ENCODE results near the gene NDP. TPM values are rescaled to one million over a fixed set of nuclear protein-coding genes. Genes with fewer than 3 reads are reported as not detected.

Gene NDP
- total RNA-seq, 1 donor from 2014 or later, result 0.29 TPM

DNA sequence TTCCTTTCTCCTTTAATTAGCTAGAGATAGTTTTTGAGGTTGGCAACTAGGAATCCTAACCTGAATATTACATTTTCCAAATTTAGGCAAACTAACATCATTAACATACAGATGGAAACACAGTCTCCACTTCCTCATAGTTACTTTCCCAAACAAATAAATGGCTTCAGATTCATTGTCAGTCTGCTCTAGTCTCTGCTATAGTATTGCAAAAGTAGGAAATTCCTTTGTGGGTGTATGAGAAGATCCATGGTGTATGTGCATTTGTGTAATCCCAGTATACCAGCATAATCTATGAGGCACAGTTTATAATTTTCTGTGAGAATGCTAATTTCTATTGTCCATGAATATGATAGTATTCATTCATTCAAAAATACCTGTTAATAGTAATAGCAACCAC is 3.0 kb upstream of the NDP start:
- Mint-ChIP-seq H3K27me3 (ENCODE audit: low read depth) (peaks cover 34% of the 10 kb centered on the region), H3K27ac (no peak overlapping the region), H3K4me3 (no peak overlapping the region), H3K9me3 (peaks cover 25% of the 10 kb centered on the region), H3K4me1 (peaks cover 3% of the 10 kb centered on the region), H3K36me3 (no peaks in the 10 kb centered on the region)
- DNase-seq (ENCODE audit: low spot score in 2 of 2, unreplicated experiment in 2 of 2), result no peak
- TF ChIP-seq, protein P1, sequence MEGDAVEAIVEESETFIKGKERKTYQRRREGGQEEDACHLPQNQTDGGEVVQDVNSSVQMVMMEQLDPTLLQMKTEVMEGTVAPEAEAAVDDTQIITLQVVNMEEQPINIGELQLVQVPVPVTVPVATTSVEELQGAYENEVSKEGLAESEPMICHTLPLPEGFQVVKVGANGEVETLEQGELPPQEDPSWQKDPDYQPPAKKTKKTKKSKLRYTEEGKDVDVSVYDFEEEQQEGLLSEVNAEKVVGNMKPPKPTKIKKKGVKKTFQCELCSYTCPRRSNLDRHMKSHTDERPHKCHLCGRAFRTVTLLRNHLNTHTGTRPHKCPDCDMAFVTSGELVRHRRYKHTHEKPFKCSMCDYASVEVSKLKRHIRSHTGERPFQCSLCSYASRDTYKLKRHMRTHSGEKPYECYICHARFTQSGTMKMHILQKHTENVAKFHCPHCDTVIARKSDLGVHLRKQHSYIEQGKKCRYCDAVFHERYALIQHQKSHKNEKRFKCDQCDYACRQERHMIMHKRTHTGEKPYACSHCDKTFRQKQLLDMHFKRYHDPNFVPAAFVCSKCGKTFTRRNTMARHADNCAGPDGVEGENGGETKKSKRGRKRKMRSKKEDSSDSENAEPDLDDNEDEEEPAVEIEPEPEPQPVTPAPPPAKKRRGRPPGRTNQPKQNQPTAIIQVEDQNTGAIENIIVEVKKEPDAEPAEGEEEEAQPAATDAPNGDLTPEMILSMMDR (IDR thresholded peaks at IDR 0.05; ENCODE audit: unreplicated experiment), result no peak

DNA sequence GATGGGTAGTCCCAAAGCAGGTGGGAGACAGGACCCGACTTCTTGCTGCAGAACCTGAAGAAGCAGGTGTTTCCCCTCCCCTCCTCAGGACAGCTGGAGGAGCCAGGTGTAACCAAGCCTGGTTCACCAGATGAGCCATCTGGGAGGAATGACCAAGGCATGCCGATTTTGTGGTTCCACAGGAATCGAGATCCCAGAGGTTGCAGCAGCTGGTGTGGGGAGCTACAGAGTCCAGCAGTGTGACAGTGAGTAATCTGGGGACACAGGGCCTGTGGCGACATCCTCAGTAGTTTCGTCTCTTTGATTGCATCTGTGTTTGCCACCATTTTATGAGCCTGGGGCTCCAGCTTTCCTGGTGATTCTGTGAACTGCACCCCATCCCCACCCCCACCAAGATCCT is 2.6 kb upstream of the NDP start:
- H3K27me3 Mint-ChIP-seq (ENCODE audit: low read depth), result peaks cover 34% of the 10 kb centered on the region
- DNase-seq (ENCODE audit: low spot score in 2 of 2, unreplicated experiment in 2 of 2), result no peak
- H3K27ac Mint-ChIP-seq, result no peak overlapping the region
- H3K36me3 Mint-ChIP-seq, result no peaks in the 10 kb centered on the region
- H3K9me3 Mint-ChIP-seq, result peaks cover 21% of the 10 kb centered on the region
- TF ChIP-seq, protein P1 (IDR thresholded peaks at IDR 0.05; ENCODE audit: unreplicated experiment), result no peak
- peaks cover 3% of the 10 kb centered on the region for H3K4me1 Mint-ChIP-seq
- H3K4me3 Mint-ChIP-seq, result no peak overlapping the region

DNA sequence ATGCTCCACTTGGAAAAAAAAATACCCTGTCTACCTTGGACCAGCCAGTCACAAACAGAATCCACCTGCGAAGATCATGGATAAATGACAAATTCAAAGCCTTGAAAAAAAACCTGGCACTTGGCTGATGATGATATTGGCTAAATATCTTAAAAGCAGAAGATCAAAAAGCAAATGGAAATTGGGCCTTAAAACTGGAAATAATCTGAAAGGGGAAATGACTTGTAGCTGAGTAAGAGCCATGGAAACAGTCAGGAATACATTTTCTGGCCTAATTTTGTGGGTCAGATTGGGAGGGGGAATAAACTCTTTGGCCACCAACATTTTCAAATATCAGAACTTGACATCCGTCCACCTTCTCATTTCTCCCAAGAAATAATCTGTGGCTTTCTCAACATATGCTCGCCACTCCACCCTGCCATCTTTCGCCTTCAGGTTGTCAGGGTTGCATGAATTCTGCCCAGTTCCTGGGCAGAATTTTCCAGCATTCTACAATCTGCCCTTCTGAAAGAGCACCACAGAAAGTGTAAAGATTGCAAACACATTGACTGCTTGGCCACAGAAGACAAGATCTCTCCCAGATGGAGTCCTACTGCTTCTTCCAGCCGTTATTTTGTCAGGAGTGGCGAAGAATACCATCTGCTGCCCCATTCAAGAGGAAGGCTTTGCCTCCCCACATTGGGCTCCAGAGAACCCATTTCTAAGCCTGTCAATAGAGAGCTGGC is 1.7 kb upstream of the NDP start:
- Mint-ChIP-seq H3K27ac (no peak overlapping the region), H3K9me3 (peaks cover 21% of the 10 kb centered on the region), H3K36me3 (no peaks in the 10 kb centered on the region), H3K4me1 (peaks cover 3% of the 10 kb centered on the region), H3K27me3 (ENCODE audit: low read depth) (peaks cover 35% of the 10 kb centered on the region), H3K4me3 (no peak overlapping the region)
- no peak for DNase-seq (ENCODE audit: low spot score in 2 of 2, unreplicated experiment in 2 of 2)
- TF ChIP-seq, protein P1 (IDR thresholded peaks at IDR 0.05; ENCODE audit: unreplicated experiment), result no peak

DNA sequence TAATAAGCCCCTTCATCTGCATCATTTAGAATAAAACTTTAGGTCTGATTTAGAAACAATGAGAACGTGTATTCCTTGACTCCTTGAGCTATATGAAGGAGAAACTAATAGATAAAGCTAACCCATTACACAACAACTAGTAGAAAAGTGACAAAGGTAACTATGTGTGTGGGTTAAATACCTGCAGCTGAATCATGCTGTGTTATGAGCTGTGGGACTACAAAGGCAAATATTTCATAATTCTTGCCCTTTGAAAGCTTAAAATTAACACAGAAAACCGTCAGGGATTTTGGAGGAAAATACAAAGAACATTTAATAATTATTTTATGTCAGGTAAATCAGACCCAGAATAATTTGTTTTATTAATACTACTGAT is 898 bp upstream of the NDP start:
- TF ChIP-seq, protein P1 (IDR thresholded peaks at IDR 0.05; ENCODE audit: unreplicated experiment), result no peak
- H3K4me1 Mint-ChIP-seq, result peaks cover 6% of the 10 kb centered on the region
- H3K9me3 Mint-ChIP-seq, result peaks cover 13% of the 10 kb centered on the region
- no peaks in the 10 kb centered on the region for H3K36me3 Mint-ChIP-seq
- peaks cover 35% of the 10 kb centered on the region for H3K27me3 Mint-ChIP-seq (ENCODE audit: low read depth)
- no peak overlapping the region for H3K27ac Mint-ChIP-seq
- peak overlapping the region; percentile 71 for H3K4me3 Mint-ChIP-seq
- no peak for DNase-seq (ENCODE audit: low spot score in 2 of 2, unreplicated experiment in 2 of 2)

DNA sequence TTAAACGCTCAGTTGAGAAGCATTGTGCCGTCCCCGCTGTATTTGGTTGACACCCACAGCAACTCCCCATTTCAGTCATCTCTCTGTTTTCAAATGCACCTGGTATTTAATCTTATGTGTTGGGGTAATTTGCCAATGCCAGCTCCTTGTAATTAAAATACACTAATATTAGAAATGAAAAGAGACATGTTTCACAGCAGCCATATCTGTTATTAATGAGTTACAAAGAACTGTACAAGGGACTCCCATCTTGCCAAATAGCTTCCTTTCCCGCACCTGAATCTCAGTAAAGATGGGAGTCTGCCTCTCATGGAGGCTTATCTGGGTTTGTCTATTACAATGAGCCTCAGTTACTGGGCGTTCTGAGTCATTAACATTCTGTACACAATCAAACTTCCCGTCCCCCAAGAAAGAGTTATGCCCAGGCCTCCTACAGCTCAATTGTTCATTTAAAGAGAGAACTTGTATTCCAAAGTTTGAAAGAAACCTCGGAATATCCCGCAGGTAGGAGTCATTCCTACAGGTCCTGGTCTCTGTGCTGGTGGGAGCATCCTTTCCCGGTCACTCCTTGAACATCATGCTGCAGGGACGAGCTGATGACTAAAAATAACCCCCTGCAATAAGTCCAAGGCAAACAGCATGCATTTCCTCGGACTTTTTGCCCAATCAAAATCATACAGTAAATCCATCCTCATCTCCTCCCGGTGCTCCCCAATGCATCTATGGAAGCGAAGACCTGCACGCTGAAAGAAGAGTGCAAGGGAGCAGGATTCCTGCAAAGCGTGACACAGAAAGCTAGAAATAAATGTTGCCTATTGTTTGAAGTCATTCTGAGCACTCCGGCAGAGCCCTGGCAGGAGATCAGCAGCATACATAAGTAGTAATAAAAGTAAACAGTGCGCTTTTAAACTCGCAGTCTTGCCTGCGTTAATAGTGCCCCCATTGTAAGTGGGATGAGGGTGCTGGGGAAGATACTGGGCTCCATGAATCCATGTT is 926 bp downstream of the NDP start:
- TF ChIP-seq, protein P1 (IDR thresholded peaks at IDR 0.05; ENCODE audit: unreplicated experiment), result no peak
- Mint-ChIP-seq H3K9me3 (peaks cover 4% of the 10 kb centered on the region), H3K27me3 (ENCODE audit: low read depth) (peaks cover 38% of the 10 kb centered on the region), H3K4me1 (peaks cover 6% of the 10 kb centered on the region), H3K27ac (no peak overlapping the region), H3K4me3 (peak overlapping the region; percentile 71), H3K36me3 (no peaks in the 10 kb centered on the region)
- DNase-seq (ENCODE audit: low spot score in 2 of 2, unreplicated experiment in 2 of 2), result no peak

Measured in mesothelial cell of epicardium (in vitro differentiated cells).